HEK293 (cell line): ENCODE data around the gene IL1RL2.

Experiments used
- CTCF ChIP-seq: fragments of 450-650 bp; formaldehyde crosslinking; IDR thresholded peaks from 2 replicates; pipeline ENCODE4 v1.5.1; 2016; ENCODE audit warnings: missing biosample characterization, missing genetic modification characterization
- TRIM28 ChIP-seq: IDR thresholded peaks from 2 replicates; pipeline ENCODE4 v1.6.1; 2011; ENCODE audit warnings: low read length, control low read depth, borderline replicate concordance
- TSHZ1 ChIP-seq: fragments of 450-650 bp; formaldehyde crosslinking; IDR thresholded peaks from 2 replicates; pipeline ENCODE4 v1.5.1; 2016; ENCODE audit warnings: missing biosample characterization, missing genetic modification characterization, borderline replicate concordance
- ZBTB8A ChIP-seq: fragments of 450-650 bp; formaldehyde crosslinking; IDR thresholded peaks from 2 replicates; pipeline ENCODE4 v1.5.1; 2016; ENCODE audit warnings: missing biosample characterization, missing genetic modification characterization
- ZNF302 ChIP-seq: fragments of 450-650 bp; formaldehyde crosslinking; IDR thresholded peaks from 2 replicates; pipeline ENCODE4 v1.5.1; 2016; ENCODE audit warnings: missing biosample characterization, missing genetic modification characterization, low read depth
- ZNF488 ChIP-seq: fragments of 450-650 bp; formaldehyde crosslinking; IDR thresholded peaks from 2 replicates; pipeline ENCODE4 v1.5.1; 2016; ENCODE audit warnings: missing biosample characterization, missing genetic modification characterization
- ZNF580 ChIP-seq: fragments of 450-650 bp; formaldehyde crosslinking; IDR thresholded peaks from 2 replicates; pipeline ENCODE4 v1.5.1; 2016; ENCODE audit warnings: missing biosample characterization, missing genetic modification characterization
- ZNF660 ChIP-seq: fragments of 450-650 bp; IDR thresholded peaks from 2 replicates; pipeline ENCODE4 v1.5.1; 2018; ENCODE audit warnings: missing biosample characterization, mild to moderate bottlenecking, missing genetic modification characterization

- no peak for TF ChIP-seq ZNF488
- TF ChIP-seq CTCF (tag by site-specific recombination), result no peak
- TF ChIP-seq ZNF302, result no peak
- no peak for TF ChIP-seq ZBTB8A
- no peak for TF ChIP-seq ZNF580
- no peak for TF ChIP-seq TRIM28
- TF ChIP-seq ZNF660 (tag by site-specific recombination), result no peak
- TF ChIP-seq TSHZ1 (tag by site-specific recombination), result no peak
These were observed 30.9 kb upstream of the IL1RL2 start for GRCh38 chr2:102155703-102156515.
